Gastrocnemius medialis (tissue), 4 donors: ENCODE data around the gene CSPG4. TPM values are rescaled to one million over a fixed set of nuclear protein-coding genes. Genes with fewer than 3 reads are reported as not detected.

Source experiments
- ATAC-seq, 2 donors: fragments of 150-250 bp; one replicate each; pipeline ENCODE4 v1.9.1; 2016
- DNase-seq, 2 donors: peaks; one replicate each; pipeline ENCODE4 v3.0.0-alpha.2; 2019
- H3K27ac ChIP-seq, 4 donors: fragments of 200-600 bp; sonication (generic); 1 replicate in 1 of 4; 2 replicates in 3 of 4; pipeline ENCODE4 v1.5.1; 2016 to 2018; ENCODE audit warnings: mild to moderate bottlenecking in 2 of 4, moderate library complexity in 1 of 4
- H3K27me3 ChIP-seq, 3 donors: fragments of 200-600 bp; sonication (generic) in 2 of 3; 1 replicate in 1 of 3; 2 replicates in 2 of 3; pipeline versions ENCODE4 v1.5.1 to v1.6.0; 2016 to 2019; ENCODE audit warnings: mild to moderate bottlenecking in 1 of 3, moderate library complexity in 1 of 3
- H3K36me3 ChIP-seq, 2 donors: fragments of 200-600 bp; sonication (generic) in 1 of 2; one replicate each; pipeline ENCODE4 v1.5.1; 2017 to 2018
- H3K4me1 ChIP-seq, 2 donors: fragments of 200-600 bp; sonication (generic) in 1 of 2; one replicate each; pipeline ENCODE4 v1.5.1; 2016 to 2017; ENCODE audit warnings: mild to moderate bottlenecking in 2 of 2
- H3K4me3 ChIP-seq, 4 donors: fragments of 200-600 bp; sonication (generic) in 3 of 4; 1 replicate in 1 of 4; 2 replicates in 3 of 4; pipeline ENCODE4 v1.5.1; 2016 to 2019; ENCODE audit warnings: mild to moderate bottlenecking in 2 of 4
- H3K9me3 ChIP-seq, 3 donors: fragments of 200-600 bp; sonication (generic) in 2 of 3; 1 replicate in 1 of 3; 2 replicates in 2 of 3; pipeline ENCODE4 v1.5.1; 2016 to 2019
- CTCF ChIP-seq, 5 experiments: fragments of 450-650 bp in 3 of 5; fragments of 200-600 bp in 2 of 5; sonication (generic) in 2 of 5; IDR thresholded peaks in 4 of 5; conservative IDR thresholded peaks in 1 of 5; 1 replicate in 4 of 5; 2 replicates in 1 of 5; pipeline ENCODE4 v1.5.1; 2016 to 2019; ENCODE audit warnings: antibody characterized with exemption in 5 of 5, mild to moderate bottlenecking in 3 of 5, moderate library complexity in 3 of 5
- POLR2A ChIP-seq, 2 donors: fragments of 450-650 bp; IDR thresholded peaks; one replicate each; pipeline ENCODE4 v1.6.1; 2017; ENCODE audit warnings: antibody characterized with exemption in 2 of 2, mild to moderate bottlenecking in 2 of 2, moderate library complexity in 2 of 2
- in situ Hi-C, 4 donors: fragments of 200-750 bp; cut with MboI; loops; one replicate each; pipeline versions ENCODE4 v1.15.0 to v1.8.0; 2017; ENCODE audit warnings: low sequenced_read_pairs in 4 of 4
- intact Hi-C: fragments of 100-400 bp; cut with DNase I; formaldehyde crosslinking; loops from one replicate; pipeline ENCODE4 v1.15.1; 2023; ENCODE audit warnings: low total_unique reads
- total RNA-seq, 4 donors: library from RNA; depleted of rRNA; stranded (reverse); fragments of >200 nt; gene quantifications; one replicate each; pipeline versions ENCODE4 v1.1.0 to v1.2.3, GENCODE V29; 2016

Gene CSPG4
- total RNA-seq, 4 donors from 2014 or later, result 38.2 to 145 (median 88.5) TPM

GRCh38 chr15:75641603-75642002, 71.0 kb downstream of the CSPG4 start:
- in situ Hi-C loops, result loop anchor here in 2 of 4 donors (25.0 kb wide), 1 partner anchor 279 kb away; the partner anchor contains the start of gene MAN2C1 (in 2 of the 2)
- TF ChIP-seq POLR2A (IDR thresholded peaks at IDR 0.05) (no peak), CTCF (IDR thresholded peaks at IDR 0.05 in 4 of 5, conservative IDR thresholded peaks at IDR 0.05 in 1 of 5) (no peak)
- peaks cover 28 to 30% of the 10 kb centered on the region in 2 donors for H3K4me1 ChIP-seq
- ATAC-seq (no peak), DNase-seq (no peak)
- H3K27me3 ChIP-seq, result no peaks in the 10 kb centered on the region
- H3K27ac ChIP-seq, result no peak overlapping the region
- intact Hi-C loops, result no loop called here
- no peaks in the 10 kb centered on the region for H3K9me3 ChIP-seq
- H3K4me3 ChIP-seq, result no peak overlapping the region
- no peaks in the 10 kb centered on the region for H3K36me3 ChIP-seq

GRCh38 chr15:75641179-75641503, 71.5 kb downstream of the CSPG4 start:
- DNase-seq (no peak), ATAC-seq (no peak)
- Histone ChIP-seq H3K27ac (peak overlapping the region; percentile 87 to 95 (median 92)), H3K27me3 (no peaks in the 10 kb centered on the region), H3K4me3 (peak overlapping the region in 1 of 4 donors; percentile 75), H3K9me3 (no peaks in the 10 kb centered on the region), H3K4me1 (peaks cover 26 to 28% of the 10 kb centered on the region in 2 donors), H3K36me3 (no peaks in the 10 kb centered on the region)
- no peak for TF ChIP-seq POLR2A (IDR thresholded peaks at IDR 0.05)
- no peak for TF ChIP-seq CTCF (IDR thresholded peaks at IDR 0.05 in 4 of 5, conservative IDR thresholded peaks at IDR 0.05 in 1 of 5)
- intact Hi-C loops, result no loop called here
- in situ Hi-C loops, result loop anchor here in 2 of 4 donors (25.0 kb wide), 1 partner anchor 279 kb away; the partner anchor contains the start of gene MAN2C1 (in 2 of the 2)

GRCh38 chr15:75640483-75641178, 72.0 kb downstream of the CSPG4 start:
- DNase-seq, result peak in 1 of 2 donors; percentile 23
- Histone ChIP-seq H3K4me1 (peaks cover 26 to 28% of the 10 kb centered on the region in 2 donors), H3K27me3 (no peaks in the 10 kb centered on the region), H3K4me3 (peak overlapping the region; percentile 75 to 97 (median 82)), H3K27ac (peak overlapping the region; percentile 87 to 95 (median 92)), H3K36me3 (no peaks in the 10 kb centered on the region), H3K9me3 (no peaks in the 10 kb centered on the region)
- peak; percentile 11 to 37 for ATAC-seq
- in situ Hi-C loops (loop anchor here in 2 of 4 donors (25.0 kb wide), 1 partner anchor 278 kb away; the partner anchor contains the start of gene MAN2C1 (in 2 of the 2)), intact Hi-C loops (loop anchor here (1.0 kb wide), 3 partner anchors 15 to 272 kb away; partner anchors contain the start of genes MAN2C1 and SNUPN)
- peak in 1 of 5 experiments; percentile 15 for TF ChIP-seq CTCF (IDR thresholded peaks at IDR 0.05 in 4 of 5, conservative IDR thresholded peaks at IDR 0.05 in 1 of 5)
- no peak for TF ChIP-seq POLR2A (IDR thresholded peaks at IDR 0.05)

- peak; percentile 90 to 92 for ATAC-seq
- in situ Hi-C loops (loop anchor here in 3 of 4 donors (5.0 to 25.0 kb wide), 2 partner anchors 37 to 278 kb away; partner anchors contain the start of gene MAN2C1 (in 2 of the 3)), intact Hi-C loops (loop anchor here (1.0 to 10.0 kb wide), 5 partner anchors 15 to 272 kb away; partner anchors contain the start of genes MAN2C1 and SNUPN)
- Histone ChIP-seq H3K4me3 (peak within 1 kb of the TSS; percentile 75 to 97 (median 82)), H3K36me3 (no peaks in the 10 kb centered on the region), H3K9me3 (no peaks in the 10 kb centered on the region), H3K4me1 (peaks cover 26 to 28% of the 10 kb centered on the region in 2 donors), H3K27me3 (no peaks in the 10 kb centered on the region), H3K27ac (peak within 1 kb of the TSS; percentile 87 to 95 (median 92))
- TF ChIP-seq POLR2A (IDR thresholded peaks at IDR 0.05) (peak; percentile 89 to 94), CTCF (IDR thresholded peaks at IDR 0.05 in 4 of 5, conservative IDR thresholded peaks at IDR 0.05 in 1 of 5) (peak in 1 of 5 experiments; percentile 26)
- peak; percentile 95 to 97 for DNase-seq
These were observed 72.8 kb downstream of the CSPG4 start, which contains the start of gene IMP3 for GRCh38 chr15:75639709-75640482. IMP3 (minus strand) TSS chr15:75640224; CDS start chr15:75640168, 56 bp downstream.
